A375 (cell line): Measurements from ENCODE around the gene TMEM8B. TPM values are rescaled to one million over a fixed set of nuclear protein-coding genes. Genes with fewer than 3 reads are reported as not detected.

Experiments
- small RNA-seq: library from RNA; depleted of rRNA; stranded (forward); fragments of <200 nt; gene quantifications from one replicate; pipeline ENCODE3, GENCODE V24; 2014
- total RNA-seq: library from RNA; depleted of rRNA; stranded (reverse); fragments of >200 nt; shearing (Covaris generic); gene quantifications from 2 replicates; pipeline ENCODE4 v1.2.3, GENCODE V29; 2014; rRNA removed

TMEM8B gene, protein sequence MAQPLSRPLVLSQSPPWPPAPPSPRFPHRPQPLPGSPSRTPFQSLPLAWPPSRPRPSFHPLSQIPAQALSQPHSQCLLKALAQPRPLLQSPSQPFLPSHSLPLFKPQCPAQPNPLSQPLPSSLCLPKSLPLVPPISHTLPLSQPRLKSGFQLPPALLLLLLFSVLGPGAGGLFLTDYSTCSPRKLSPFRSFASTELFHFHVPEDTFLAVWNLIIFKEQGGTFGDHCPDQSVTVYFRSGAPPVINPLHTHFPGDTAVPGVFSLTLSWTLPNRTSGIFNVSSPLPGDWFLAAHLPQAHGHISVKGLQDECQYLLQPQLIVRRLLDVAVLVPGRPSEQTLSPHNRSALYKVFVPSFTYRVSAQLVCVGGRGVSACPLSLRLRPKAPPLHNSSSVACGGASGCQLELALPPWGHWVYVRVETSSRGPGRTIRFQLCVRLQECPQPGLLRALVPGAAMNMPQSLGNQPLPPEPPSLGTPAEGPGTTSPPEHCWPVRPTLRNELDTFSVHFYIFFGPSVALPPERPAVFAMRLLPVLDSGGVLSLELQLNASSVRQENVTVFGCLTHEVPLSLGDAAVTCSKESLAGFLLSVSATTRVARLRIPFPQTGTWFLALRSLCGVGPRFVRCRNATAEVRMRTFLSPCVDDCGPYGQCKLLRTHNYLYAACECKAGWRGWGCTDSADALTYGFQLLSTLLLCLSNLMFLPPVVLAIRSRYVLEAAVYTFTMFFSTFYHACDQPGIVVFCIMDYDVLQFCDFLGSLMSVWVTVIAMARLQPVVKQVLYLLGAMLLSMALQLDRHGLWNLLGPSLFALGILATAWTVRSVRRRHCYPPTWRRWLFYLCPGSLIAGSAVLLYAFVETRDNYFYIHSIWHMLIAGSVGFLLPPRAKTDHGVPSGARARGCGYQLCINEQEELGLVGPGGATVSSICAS
- total RNA-seq: 1.5 and 1.7 TPM in 2 replicates

GRCh38 chr9:35829084-35829763 lies at the start of gene TMEM8B:
Gene TMEM8B, plus strand, starts transcription at chr9:35829228. Its CDS starts 220 bp downstream, at chr9:35829448.

DNA sequence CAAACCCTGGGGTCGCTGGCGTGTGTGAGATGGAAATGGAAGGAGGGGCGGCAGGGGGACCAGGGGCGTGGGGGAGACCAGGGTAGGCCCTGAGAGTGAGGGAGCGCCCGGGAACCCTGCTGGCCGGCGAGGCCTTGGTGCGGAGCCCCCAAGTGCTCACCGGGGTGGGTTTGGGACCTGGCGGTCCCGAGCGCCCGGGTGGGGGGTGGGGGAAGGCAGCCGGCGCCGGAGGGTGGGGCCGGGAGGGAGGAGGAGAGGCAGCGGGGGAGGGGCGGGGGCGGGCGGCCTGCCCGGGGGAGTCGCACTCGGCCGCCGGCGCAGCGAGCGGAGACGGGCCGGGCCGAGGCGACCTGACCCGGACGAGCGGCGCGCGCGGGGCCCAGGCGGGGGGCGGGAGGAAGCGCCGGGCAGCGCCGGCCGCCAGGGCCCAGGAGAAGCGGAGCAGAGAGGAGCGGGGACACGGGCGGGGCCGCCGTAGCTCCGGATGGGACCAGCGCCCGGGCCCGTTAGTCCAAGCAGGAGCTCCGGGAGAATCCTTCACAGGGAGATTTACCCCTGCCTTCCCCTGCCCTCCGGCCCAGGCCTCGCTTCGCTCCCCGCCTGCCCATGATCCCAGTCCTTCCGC lies 37.6 kb upstream of the TMEM8B start, which contains the start of gene NPR2:
Gene NPR2 (plus strand): TSS at position 295 of the 625 bp plus-strand sequence. CDS start 818 bp downstream, outside the sequence.

DNA sequence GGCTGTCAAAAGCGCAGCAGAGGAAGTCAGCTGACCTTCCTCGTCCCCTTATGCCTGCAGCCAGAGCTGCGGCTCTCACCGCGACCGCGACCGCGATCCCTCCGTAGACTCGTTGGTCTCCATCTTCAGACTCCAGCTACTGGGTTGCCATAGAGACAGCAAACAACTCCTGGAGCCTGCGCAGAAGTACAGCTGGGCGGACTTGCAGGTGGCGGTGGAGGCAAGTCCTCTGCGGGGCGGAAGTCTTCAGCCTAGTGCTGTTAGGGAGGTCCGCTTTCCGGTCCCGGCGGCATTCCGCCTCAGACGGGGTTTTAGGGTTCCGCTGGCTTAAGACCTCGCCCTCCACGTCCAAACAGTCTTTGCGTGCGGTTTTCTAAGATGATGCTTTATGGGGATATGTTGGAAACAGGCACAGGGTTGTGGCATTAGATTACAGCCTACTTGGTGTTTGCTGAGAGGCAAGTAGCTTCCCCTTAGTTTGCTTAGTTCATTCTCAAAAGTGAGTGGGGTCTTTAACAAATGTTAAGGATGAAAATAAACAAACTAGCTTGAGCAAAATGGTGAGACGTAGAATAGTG lies 16.9 kb upstream of the TMEM8B start, which contains the start of gene SPAG8:
Gene SPAG8 (minus strand): TSS at position 238 of the 578 bp plus-strand sequence. CDS start 115 bp downstream, at position 123.

DNA sequence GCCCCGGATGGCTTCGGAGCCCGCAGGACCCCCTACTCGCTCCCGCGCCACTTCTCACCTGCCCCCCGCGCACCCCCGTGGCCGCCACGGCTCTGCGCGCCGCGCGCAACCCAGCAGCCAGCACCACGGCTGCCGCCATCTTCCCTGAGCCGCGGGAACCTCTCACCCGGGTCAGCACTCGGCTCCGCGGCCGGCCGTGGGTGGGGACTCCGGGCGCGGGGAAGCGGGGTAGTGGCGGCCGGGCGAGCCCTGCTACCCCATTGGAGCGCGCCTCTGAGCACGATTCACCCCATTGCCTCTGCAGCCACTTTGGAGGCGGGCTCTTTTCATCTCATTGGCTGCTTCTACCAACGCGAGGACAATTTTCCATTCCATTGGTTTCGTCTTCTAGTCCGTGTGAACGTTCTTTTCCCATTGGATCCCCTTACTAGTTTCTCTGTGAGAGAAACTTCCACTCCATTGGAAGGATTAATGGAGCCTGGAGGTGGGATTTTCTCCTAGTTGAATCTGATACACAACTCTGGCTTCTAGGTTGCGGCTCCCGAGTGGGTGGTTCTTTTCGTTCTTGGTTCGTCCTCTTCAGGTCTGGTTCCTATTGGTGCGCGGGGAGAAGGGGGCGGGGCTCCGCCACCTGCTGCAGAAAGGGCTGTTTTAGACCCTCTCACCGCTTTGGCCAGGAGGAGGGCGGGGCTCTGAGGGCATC lies 14.0 kb upstream of the TMEM8B start, which contains the start of gene HINT2:
Gene HINT2 (minus strand): TSS at position 202 of the 703 bp plus-strand sequence. CDS start 63 bp downstream, at position 139.

DNA sequence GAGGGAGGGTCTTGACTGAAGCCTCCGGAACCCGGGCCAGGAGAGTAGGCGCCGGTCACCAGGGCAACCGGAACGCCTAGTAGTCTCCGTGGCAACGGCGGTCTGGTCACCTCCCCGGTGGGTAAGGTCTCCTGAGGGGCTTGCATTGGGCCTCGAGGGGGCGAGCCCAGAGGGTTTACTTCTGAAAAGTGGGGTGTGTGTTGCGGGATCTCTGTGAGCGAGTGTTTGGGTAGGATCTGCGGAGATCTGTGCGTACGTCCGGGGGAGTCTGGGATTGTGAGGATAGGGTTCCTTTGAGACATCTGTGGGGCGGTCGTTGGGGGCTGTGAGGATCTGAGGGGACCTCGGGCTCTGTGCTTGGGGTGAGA lies 328 bp upstream of the TMEM8B start, which contains the start of gene FAM221B:
Gene FAM221B (minus strand): TSS at position 17 of the 368 bp plus-strand sequence. CDS start 2,571 bp downstream, outside the sequence.

GRCh38 chr9:35870351-35870923 lies 41.4 kb downstream of the TMEM8B start, which contains the start of gene OR13J1:
Gene OR13J1, minus strand, starts transcription at chr9:35870401. Its CDS starts 0 bp downstream, at chr9:35870401.

GRCh38 chr9:35905912-35906679 lies 77.1 kb downstream of the TMEM8B start, which contains the start of gene HRCT1:
Gene HRCT1, plus strand, starts transcription at chr9:35906202. Its CDS starts 86 bp downstream, at chr9:35906288.

DNA sequence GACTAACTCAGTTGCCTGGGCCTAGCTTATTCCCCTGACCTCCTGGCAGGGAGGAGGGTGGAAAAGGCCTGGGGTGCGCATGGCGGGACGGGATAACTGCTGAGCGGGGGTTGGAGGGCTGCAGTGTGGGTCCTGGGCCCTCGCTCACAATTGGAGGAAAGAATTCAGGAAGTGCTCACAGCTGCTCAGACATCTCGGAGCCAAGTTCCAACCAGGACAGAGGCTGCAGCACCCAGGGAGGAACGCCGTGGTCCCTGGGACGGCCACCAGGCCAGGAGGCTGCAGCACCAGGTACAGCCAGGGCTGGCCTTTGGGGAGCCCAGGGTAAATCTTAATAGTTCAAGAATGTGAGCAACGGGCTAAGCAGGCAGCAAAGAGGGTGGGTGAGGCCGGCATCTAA lies 80.2 kb downstream of the TMEM8B start, which contains the start of gene SPAAR:
Gene SPAAR (plus strand): TSS at position 217 of the 400 bp plus-strand sequence. CDS start 974 bp downstream, outside the sequence.

Small RNAs within 50 kb of the gene (small RNA-seq; reads per million reads assigned to genes)
- not detected for gene HINT2

Other genes starting within 250 kb of the TMEM8B start
- gene TESK1, start 224.0 kb upstream of the TMEM8B start, total RNA-seq: 8.5 and 8.9 TPM in 2 replicates
- gene CD72, start 210.8 kb upstream of the TMEM8B start, total RNA-seq: 1.3 TPM in 1 of 2 replicates, not detected in the other
- gene SIT1, start 178.3 kb upstream of the TMEM8B start, total RNA-seq: not detected in 2 replicates
- 24,429 and 35,489 TPM in 2 replicates for gene RMRP, start 171.2 kb upstream of the TMEM8B start, total RNA-seq
- gene CCDC107, start 170.9 kb upstream of the TMEM8B start, total RNA-seq: 10.5 and 14.1 TPM in 2 replicates
- 5.9 and 6.6 TPM in 2 replicates for gene ARHGEF39, start 164.0 kb upstream of the TMEM8B start, total RNA-seq
- gene CA9, start 155.3 kb upstream of the TMEM8B start, total RNA-seq: 23.5 and 29.2 TPM in 2 replicates
- gene TPM2, start 139.3 kb upstream of the TMEM8B start, total RNA-seq: 435 and 454 TPM in 2 replicates
- gene TLN1, start 97.0 kb upstream of the TMEM8B start, total RNA-seq: 168 and 176 TPM in 2 replicates
- gene CREB3, start 96.6 kb upstream of the TMEM8B start, total RNA-seq: 37.5 and 41.9 TPM in 2 replicates
- gene GBA2, start 80.0 kb upstream of the TMEM8B start, total RNA-seq: 49.6 and 50.5 TPM in 2 replicates
- gene RGP1, start 79.9 kb upstream of the TMEM8B start, total RNA-seq: 20.3 and 20.9 TPM in 2 replicates
- gene MSMP, start 75.0 kb upstream of the TMEM8B start, total RNA-seq: not detected in 2 replicates
- 2.0 and 5.1 TPM in 2 replicates for gene NPR2, start 37.6 kb upstream of the TMEM8B start, total RNA-seq
- gene SPAG8, start 17.0 kb upstream of the TMEM8B start, total RNA-seq: 1.2 and 3.7 TPM in 2 replicates
- 95.7 and 102 TPM in 2 replicates for gene HINT2, start 14.2 kb upstream of the TMEM8B start, total RNA-seq
- not detected in 2 replicates for gene FAM221B, start 496 bp upstream of the TMEM8B start, total RNA-seq
- not detected in 2 replicates for gene OR13J1, start 41.2 kb downstream of the TMEM8B start, total RNA-seq
- gene HRCT1, start 77.0 kb downstream of the TMEM8B start, total RNA-seq: 7.3 and 10.7 TPM in 2 replicates
- 0.60 TPM in 1 of 2 replicates, not detected in the other for gene SPAAR, start 80.3 kb downstream of the TMEM8B start, total RNA-seq
- gene OR2S2, start 128.9 kb downstream of the TMEM8B start, total RNA-seq: not detected in 2 replicates
- gene RECK, start 207.7 kb downstream of the TMEM8B start, total RNA-seq: 4.5 and 4.9 TPM in 2 replicates